ENCODE measurements around the gene BACE1-AS.
"Not testable (repeated sequence)": the region's sequence is repeated elsewhere in the genome, so short reads cannot be mapped to it uniquely, and the experiment has no call there.

The BACE1-AS gene

GRCh38 chr11:117259417-117259816, 31.7 kb upstream of the BACE1-AS start:
- TF ChIP-seq, protein P1, sequence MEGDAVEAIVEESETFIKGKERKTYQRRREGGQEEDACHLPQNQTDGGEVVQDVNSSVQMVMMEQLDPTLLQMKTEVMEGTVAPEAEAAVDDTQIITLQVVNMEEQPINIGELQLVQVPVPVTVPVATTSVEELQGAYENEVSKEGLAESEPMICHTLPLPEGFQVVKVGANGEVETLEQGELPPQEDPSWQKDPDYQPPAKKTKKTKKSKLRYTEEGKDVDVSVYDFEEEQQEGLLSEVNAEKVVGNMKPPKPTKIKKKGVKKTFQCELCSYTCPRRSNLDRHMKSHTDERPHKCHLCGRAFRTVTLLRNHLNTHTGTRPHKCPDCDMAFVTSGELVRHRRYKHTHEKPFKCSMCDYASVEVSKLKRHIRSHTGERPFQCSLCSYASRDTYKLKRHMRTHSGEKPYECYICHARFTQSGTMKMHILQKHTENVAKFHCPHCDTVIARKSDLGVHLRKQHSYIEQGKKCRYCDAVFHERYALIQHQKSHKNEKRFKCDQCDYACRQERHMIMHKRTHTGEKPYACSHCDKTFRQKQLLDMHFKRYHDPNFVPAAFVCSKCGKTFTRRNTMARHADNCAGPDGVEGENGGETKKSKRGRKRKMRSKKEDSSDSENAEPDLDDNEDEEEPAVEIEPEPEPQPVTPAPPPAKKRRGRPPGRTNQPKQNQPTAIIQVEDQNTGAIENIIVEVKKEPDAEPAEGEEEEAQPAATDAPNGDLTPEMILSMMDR (IDR thresholded peaks at IDR 0.05; ENCODE audit: insufficient read depth, low read depth, low read length, missing control alignments), result no peak
- no peak overlapping the region for H3K4me3 ChIP-seq (ENCODE audit: low read depth, low read length)
- DNase-seq (ENCODE audit: low read depth), result no peak

GRCh38 chr11:117264624-117265323, 26.4 kb upstream of the BACE1-AS start:
- DNase-seq (ENCODE audit: low read depth); H3K4me3 ChIP-seq (ENCODE audit: low read depth, low read length): not testable (repeated sequence)

GRCh38 chr11:117265745-117266144, 25.4 kb upstream of the BACE1-AS start:
- TF ChIP-seq, protein P1 (IDR thresholded peaks at IDR 0.05; ENCODE audit: insufficient read depth, low read depth, low read length, missing control alignments), result no peak
- no peak overlapping the region for H3K4me3 ChIP-seq (ENCODE audit: low read depth, low read length)
- DNase-seq (ENCODE audit: low read depth), result no peak

GRCh38 chr11:117269856-117270255, 21.3 kb upstream of the BACE1-AS start:
- TF ChIP-seq, protein P1 (IDR thresholded peaks at IDR 0.05; ENCODE audit: insufficient read depth, low read depth, low read length, missing control alignments), result no peak
- DNase-seq (ENCODE audit: low read depth), result no peak

GRCh38 chr11:117271208-117271607, 19.9 kb upstream of the BACE1-AS start:
- no peak overlapping the region for H3K4me3 ChIP-seq (ENCODE audit: low read depth, low read length)
- TF ChIP-seq, protein P1 (IDR thresholded peaks at IDR 0.05; ENCODE audit: insufficient read depth, low read depth, low read length, missing control alignments), result no peak
- DNase-seq (ENCODE audit: low read depth), result no peak

More at GRCh38 chr11:117269856-117270255, 21.3 kb upstream of the BACE1-AS start:
- H3K4me3 ChIP-seq (ENCODE audit: low read depth, low read length), result no peak overlapping the region

GRCh38 chr11:117272175-117272574, 19.0 kb upstream of the BACE1-AS start:
- H3K4me3 ChIP-seq (ENCODE audit: low read depth, low read length); DNase-seq (ENCODE audit: low read depth): not testable (repeated sequence)

DNA sequence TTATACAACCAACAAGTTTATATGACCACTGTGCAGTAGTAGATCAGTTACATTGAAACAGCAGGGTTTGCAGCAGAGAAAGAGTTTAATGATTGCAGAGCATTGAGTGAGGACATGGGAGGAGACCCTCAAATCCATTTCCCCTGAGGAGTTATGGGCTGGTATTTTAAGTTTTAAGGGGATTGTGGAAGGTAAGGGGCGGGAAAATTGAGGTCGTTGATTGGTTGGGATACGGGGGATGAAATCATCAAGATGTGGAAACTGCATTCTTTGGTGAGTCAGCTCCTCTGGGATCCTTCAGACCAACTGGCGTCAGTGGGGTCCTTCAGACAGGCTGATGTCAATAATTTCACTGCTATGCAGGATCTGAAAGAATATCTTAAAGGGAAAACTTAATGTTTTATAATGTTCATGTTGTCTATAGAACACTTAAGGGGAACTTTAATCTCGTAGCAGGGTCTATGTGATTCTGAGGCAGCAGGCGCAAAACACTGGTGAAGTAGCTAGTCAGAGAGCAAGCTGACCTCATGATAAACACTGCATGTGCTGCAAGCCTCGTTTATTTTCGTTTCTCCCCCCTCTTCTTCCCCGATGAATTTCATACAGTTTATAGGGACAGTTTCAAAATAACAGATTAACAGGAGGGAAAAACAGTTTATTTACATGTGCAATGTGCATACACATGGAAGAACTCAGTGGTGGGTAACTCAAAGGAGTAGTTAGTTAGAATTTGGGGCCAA, 17.4 kb upstream of the BACE1-AS start:
- TF ChIP-seq, protein P1 (IDR thresholded peaks at IDR 0.05; ENCODE audit: insufficient read depth, low read depth, low read length, missing control alignments), result no peak
- no peak overlapping the region for H3K4me3 ChIP-seq (ENCODE audit: low read depth, low read length)
- no peak for DNase-seq (ENCODE audit: low read depth)

- H3K4me3 ChIP-seq (ENCODE audit: low read depth, low read length), result no peak overlapping the region
- TF ChIP-seq, protein P1 (IDR thresholded peaks at IDR 0.05; ENCODE audit: insufficient read depth, low read depth, low read length, missing control alignments), result no peak
- DNase-seq (ENCODE audit: low read depth), result no peak
Measured at GRCh38 chr11:117278347-117278746, 12.8 kb upstream of the BACE1-AS start.
